GM23248 (cell line): ENCODE data around the gene RAB11FIP5. TPM values are rescaled to one million over a fixed set of nuclear protein-coding genes. Genes with fewer than 3 reads are reported as not detected.

Experiments
- DNase-seq: peaks from one replicate; pipeline ENCODE4 v3.0.0-alpha.2; 2015
- H2AFZ ChIP-seq: fragments of 200-600 bp; sonication (generic); 2 replicates; pipeline ENCODE4 v1.6.1; 2016; ENCODE audit warnings: antibody characterized with exemption
- H3F3A ChIP-seq: fragments of 200-600 bp; sonication (generic); 2 replicates; pipeline ENCODE4 v1.6.1; 2016; ENCODE audit warnings: mild to moderate bottlenecking, antibody characterized with exemption, mixed run types; ENCODE audit not compliant: insufficient read depth
- H3K27ac ChIP-seq: fragments of 200-600 bp; sonication (generic); 2 replicates; pipeline ENCODE4 v1.5.1; 2016; ENCODE audit warnings: mild to moderate bottlenecking
- H3K27me3 ChIP-seq: fragments of 200-600 bp; sonication (generic); replicated peaks from 2 replicates; pipeline ENCODE4 v1.6.1; 2016; ENCODE audit warnings: mild to moderate bottlenecking; ENCODE audit not compliant: insufficient read depth
- H3K36me3 ChIP-seq: fragments of 200-600 bp; sonication (generic); 2 replicates; pipeline ENCODE4 v1.6.1; 2016; ENCODE audit warnings: low read depth, mild to moderate bottlenecking
- H3K4me1 ChIP-seq: fragments of 200-600 bp; sonication (generic); 2 replicates; pipeline ENCODE4 v1.6.1; 2016; ENCODE audit warnings: mild to moderate bottlenecking; ENCODE audit not compliant: insufficient read depth
- H3K4me2 ChIP-seq: fragments of 200-600 bp; sonication (generic); one replicate; pipeline ENCODE4 v1.6.1; 2016; ENCODE audit warnings: mild to moderate bottlenecking; ENCODE audit not compliant: unreplicated experiment
- H3K4me3 ChIP-seq: fragments of 200-600 bp; sonication (generic); 2 replicates; pipeline ENCODE4 v1.5.1; 2016; ENCODE audit warnings: mild to moderate bottlenecking
- H3K79me2 ChIP-seq: fragments of 200-600 bp; sonication (generic); 2 replicates; pipeline ENCODE4 v1.6.1; 2016; ENCODE audit warnings: mild to moderate bottlenecking; ENCODE audit not compliant: insufficient read depth
- H3K9ac ChIP-seq: fragments of 200-600 bp; sonication (generic); 2 replicates; pipeline ENCODE4 v1.6.1; 2016; ENCODE audit warnings: mild to moderate bottlenecking
- H3K9me2 ChIP-seq: fragments of 200-600 bp; sonication (generic); 2 replicates; pipeline ENCODE4 v1.6.1; 2016; ENCODE audit warnings: mixed run types, mild to moderate bottlenecking, moderate library complexity; ENCODE audit not compliant: insufficient read depth
- H3K9me3 ChIP-seq: fragments of 200-600 bp; sonication (generic); one replicate; pipeline ENCODE4 v1.6.1; 2017; ENCODE audit warnings: low read depth
- H4K20me1 ChIP-seq: fragments of 200-600 bp; sonication (generic); 2 replicates; pipeline ENCODE4 v1.6.0; 2016; ENCODE audit not compliant: insufficient read depth
- EZH2 ChIP-seq: fragments of 200-600 bp; sonication (generic); IDR thresholded peaks from 2 replicates; pipeline ENCODE4 v1.6.1; 2018; ENCODE audit warnings: antibody characterized with exemption, mild to moderate bottlenecking; ENCODE audit not compliant: insufficient read depth, poor library complexity, severe bottlenecking
- EZH2phosphoT487 ChIP-seq: fragments of 200-600 bp; sonication (generic); IDR thresholded peaks from 2 replicates; pipeline ENCODE4 v1.6.1; 2018; ENCODE audit warnings: antibody characterized with exemption, moderate library complexity, mild to moderate bottlenecking, low read depth; ENCODE audit not compliant: insufficient read depth
- WGBS, 2 experiments: methylation state at CpG; one replicate each; pipeline ENCODE4 v1.1.6; 2015 to 2017; ENCODE audit warnings: low lambda C conversion rate in 2 of 2, low coverage in 1 of 2; ENCODE audit errors: missing lambda C conversion rate in 2 of 2; 5-methylcytosine and 5-hydroxymethylcytosine counted together
- in situ Hi-C: fragments of 300-500 bp; cut with MboI; formaldehyde crosslinking; loops from 2 replicates; pipeline ENCODE4 v1.15.0; 2020
- polyA plus RNA-seq: library from polyadenylated mRNA; unstranded; fragments of >200 nt; fragmentation: Nextera tagmentation; extraction: Ambion mirVana; gene quantifications from 2 replicates; pipeline ENCODE4 v1.2.1, GENCODE V29; 2016
- total RNA-seq: library from RNA; depleted of rRNA; stranded (reverse); fragments of >200 nt; shearing (Covaris generic); gene quantifications from 2 replicates; pipeline ENCODE4 v1.2.3, GENCODE V29; 2014

RAB11FIP5 gene
- total and polyA plus RNA-seq, 2 experiments from 2014 or later, result 34.4 to 71.9 TPM

- Histone ChIP-seq H3K4me2 (no peak overlapping the region), H3K9ac (no peak overlapping the region), H3K4me1 (peaks cover 5% of the 10 kb centered on the region; the same call in 1 of the 2 replicates), H3K27ac (no peak overlapping the region), H3K4me3 (no peak overlapping the region), H3K79me2 (peaks cover 40% of the 10 kb centered on the region), H2AFZ (no peak overlapping the region), H3K9me3 (no peaks in the 10 kb centered on the region), H3K36me3 (no peaks in the 10 kb centered on the region; the same call in 1 of the 2 replicates), H3K27me3 (no peaks in the 10 kb centered on the region), H4K20me1 (no peaks in the 10 kb centered on the region; the same call in 1 of the 2 replicates), H3K9me2 (no peaks in the 10 kb centered on the region), H3F3A (peaks cover 9% of the 10 kb centered on the region)
- TF ChIP-seq EZH2phosphoT487, result no peak
- TF ChIP-seq EZH2, result no peak
- WGBS, 2 experiments, result 78 to 79% methylated on average over 12 to 13 of the region's 13 CpGs
- in situ Hi-C loops, result no loop called here
- DNase-seq, result no peak
Measured at GRCh38 chr2:73074110-73075069, 38.4 kb downstream of the RAB11FIP5 start.

- Histone ChIP-seq H3K9me3 (no peaks in the 10 kb centered on the region), H3K36me3 (no peaks in the 10 kb centered on the region; the same call in 1 of the 2 replicates), H2AFZ (no peak overlapping the region), H3K4me2 (peak overlapping the region; percentile 81), H3F3A (peaks cover 5% of the 10 kb centered on the region), H3K4me3 (peak overlapping the region; percentile 78), H3K9ac (peak overlapping the region; percentile 89), H3K4me1 (peaks cover 9% of the 10 kb centered on the region; the same call in 1 of the 2 replicates), H3K27me3 (no peaks in the 10 kb centered on the region), H3K27ac (peak overlapping the region; percentile 83; the same call in 1 of the 2 replicates), H3K79me2 (peaks cover 40% of the 10 kb centered on the region), H4K20me1 (no peaks in the 10 kb centered on the region; the same call in 1 of the 2 replicates), H3K9me2 (no peaks in the 10 kb centered on the region)
- TF ChIP-seq EZH2phosphoT487 (no peak), EZH2 (no peak)
- 91 to 100% methylated on average over 1 of the region's 1 CpG for WGBS, 2 experiments
- in situ Hi-C loops, result no loop called here
- DNase-seq, result no peak
Measured at GRCh38 chr2:73072416-73072815, 40.3 kb downstream of the RAB11FIP5 start.

GRCh38 chr2:73072129-73072395, 40.7 kb downstream of the RAB11FIP5 start:
- in situ Hi-C loops, result no loop called here
- H3F3A ChIP-seq, result peaks cover 5% of the 10 kb centered on the region
- H2AFZ ChIP-seq, result no peak overlapping the region
- peak overlapping the region; percentile 81 for H3K4me2 ChIP-seq
- H3K9ac ChIP-seq, result peak overlapping the region; percentile 89
- H3K36me3 ChIP-seq, result no peaks in the 10 kb centered on the region
- WGBS, 2 experiments, result 16 to 17% methylated on average over 11 of the region's 11 CpGs
- peaks cover 40% of the 10 kb centered on the region for H3K79me2 ChIP-seq
- H3K4me3 ChIP-seq, result peak overlapping the region; percentile 78
- DNase-seq, result peak; percentile 47
- no peaks in the 10 kb centered on the region for H3K27me3 ChIP-seq
- H3K9me3 ChIP-seq, result no peaks in the 10 kb centered on the region
- TF ChIP-seq EZH2phosphoT487 (no peak), EZH2 (no peak)
- no peaks in the 10 kb centered on the region for H3K9me2 ChIP-seq
- H3K27ac ChIP-seq, result peak overlapping the region; percentile 83
- H3K4me1 ChIP-seq, result peaks cover 9% of the 10 kb centered on the region; the same call in 1 of the 2 replicates
- no peaks in the 10 kb centered on the region; the same call in 1 of the 2 replicates for H4K20me1 ChIP-seq

- peak within 1 kb of the TSS; percentile 77 for H2AFZ ChIP-seq
- no peaks in the 10 kb centered on the region for H3K36me3 ChIP-seq
- no peaks in the 10 kb centered on the region for H3K27me3 ChIP-seq
- peaks cover 40% of the 10 kb centered on the region for H3K79me2 ChIP-seq
- H3K4me1 ChIP-seq, result peaks cover 9% of the 10 kb centered on the region; the same call in 1 of the 2 replicates
- H3K4me3 ChIP-seq, result peak within 1 kb of the TSS; percentile 78
- H4K20me1 ChIP-seq, result no peaks in the 10 kb centered on the region
- H3K9me2 ChIP-seq, result no peaks in the 10 kb centered on the region
- WGBS, 2 experiments, result 2 to 3% methylated on average over 56 to 60 of the region's 67 CpGs
- peak within 1 kb of the TSS; percentile 83 for H3K27ac ChIP-seq
- no peaks in the 10 kb centered on the region for H3K9me3 ChIP-seq
- peak within 1 kb of the TSS; percentile 89 for H3K9ac ChIP-seq
- peaks cover 5% of the 10 kb centered on the region for H3F3A ChIP-seq
- in situ Hi-C loops, result no loop called here
- TF ChIP-seq EZH2phosphoT487 (no peak), EZH2 (no peak)
- peak; percentile 98 for DNase-seq
- peak within 1 kb of the TSS; percentile 81 for H3K4me2 ChIP-seq
Measured at GRCh38 chr2:73071360-73072128, 41.2 kb downstream of the RAB11FIP5 start, which contains the start of gene SFXN5. Gene SFXN5 (minus strand): TSS chr2:73071712. CDS start chr2:73071705, 7 bp downstream.
